ENCODE data around the gene SH3RF3. TPM values are rescaled to one million over a fixed set of nuclear protein-coding genes. Genes with fewer than 3 reads are reported as not detected.

The SH3RF3 gene
- total RNA-seq, 1 experiment from 2014 or later: 1.0 TPM

- Mint-ChIP-seq H3K27ac (no peak overlapping the region), H3K27me3 (ENCODE audit: low read depth) (no peaks in the 10 kb centered on the region), H3K4me3 (no peak overlapping the region), H3K36me3 (no peaks in the 10 kb centered on the region; the same call in 1 of the 2 replicates), H3K9me3 (peaks cover 21% of the 10 kb centered on the region), H3K4me1 (peaks cover 17% of the 10 kb centered on the region)
- POLR2A ChIA-PET: no interaction called here
- no peak for TF ChIP-seq NR1H2 (CRISPR knock-in tag; IDR thresholded peaks at IDR 0.05)
- no peak for TF ChIP-seq NFYB (CRISPR knock-in tag; conservative IDR thresholded peaks at IDR 0.05; ENCODE audit: low read depth)
- TF ChIP-seq TEAD1 (CRISPR knock-in tag; IDR thresholded peaks at IDR 0.05): no peak
- TF ChIP-seq, protein P1, sequence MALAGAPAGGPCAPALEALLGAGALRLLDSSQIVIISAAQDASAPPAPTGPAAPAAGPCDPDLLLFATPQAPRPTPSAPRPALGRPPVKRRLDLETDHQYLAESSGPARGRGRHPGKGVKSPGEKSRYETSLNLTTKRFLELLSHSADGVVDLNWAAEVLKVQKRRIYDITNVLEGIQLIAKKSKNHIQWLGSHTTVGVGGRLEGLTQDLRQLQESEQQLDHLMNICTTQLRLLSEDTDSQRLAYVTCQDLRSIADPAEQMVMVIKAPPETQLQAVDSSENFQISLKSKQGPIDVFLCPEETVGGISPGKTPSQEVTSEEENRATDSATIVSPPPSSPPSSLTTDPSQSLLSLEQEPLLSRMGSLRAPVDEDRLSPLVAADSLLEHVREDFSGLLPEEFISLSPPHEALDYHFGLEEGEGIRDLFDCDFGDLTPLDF (CRISPR knock-in tag; IDR thresholded peaks at IDR 0.05): no peak
- TF ChIP-seq CREM (CRISPR knock-in tag; IDR thresholded peaks at IDR 0.05): no peak
- TF ChIP-seq NFE2L1 (CRISPR knock-in tag; IDR thresholded peaks at IDR 0.05): no peak
- TF ChIP-seq AR (CRISPR knock-in tag; IDR thresholded peaks at IDR 0.05): no peak
- TF ChIP-seq, protein P2, sequence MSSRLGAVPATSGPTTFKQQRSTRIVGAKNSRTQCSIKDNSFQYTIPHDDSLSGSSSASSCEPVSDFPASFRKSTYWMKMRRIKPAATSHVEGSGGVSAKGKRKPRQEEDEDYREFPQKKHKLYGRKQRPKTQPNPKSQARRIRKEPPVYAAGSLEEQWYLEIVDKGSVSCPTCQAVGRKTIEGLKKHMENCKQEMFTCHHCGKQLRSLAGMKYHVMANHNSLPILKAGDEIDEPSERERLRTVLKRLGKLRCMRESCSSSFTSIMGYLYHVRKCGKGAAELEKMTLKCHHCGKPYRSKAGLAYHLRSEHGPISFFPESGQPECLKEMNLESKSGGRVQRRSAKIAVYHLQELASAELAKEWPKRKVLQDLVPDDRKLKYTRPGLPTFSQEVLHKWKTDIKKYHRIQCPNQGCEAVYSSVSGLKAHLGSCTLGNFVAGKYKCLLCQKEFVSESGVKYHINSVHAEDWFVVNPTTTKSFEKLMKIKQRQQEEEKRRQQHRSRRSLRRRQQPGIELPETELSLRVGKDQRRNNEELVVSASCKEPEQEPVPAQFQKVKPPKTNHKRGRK (CRISPR knock-in tag; IDR thresholded peaks at IDR 0.05; ENCODE audit: borderline replicate concordance): no peak
- TF ChIP-seq, protein P3, sequence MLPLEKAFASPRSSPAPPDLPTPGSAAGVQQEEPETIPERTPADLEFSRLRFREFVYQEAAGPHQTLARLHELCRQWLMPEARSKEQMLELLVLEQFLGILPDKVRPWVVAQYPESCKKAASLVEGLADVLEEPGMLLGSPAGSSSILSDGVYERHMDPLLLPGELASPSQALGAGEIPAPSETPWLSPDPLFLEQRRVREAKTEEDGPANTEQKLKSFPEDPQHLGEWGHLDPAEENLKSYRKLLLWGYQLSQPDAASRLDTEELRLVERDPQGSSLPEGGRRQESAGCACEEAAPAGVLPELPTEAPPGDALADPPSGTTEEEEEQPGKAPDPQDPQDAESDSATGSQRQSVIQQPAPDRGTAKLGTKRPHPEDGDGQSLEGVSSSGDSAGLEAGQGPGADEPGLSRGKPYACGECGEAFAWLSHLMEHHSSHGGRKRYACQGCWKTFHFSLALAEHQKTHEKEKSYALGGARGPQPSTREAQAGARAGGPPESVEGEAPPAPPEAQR (CRISPR knock-in tag; IDR thresholded peaks at IDR 0.05): no peak
- TF ChIP-seq JAZF1 (CRISPR knock-in tag; IDR thresholded peaks at IDR 0.05): no peak
- DNase-seq (ENCODE audit: low spot score) (no peak), ATAC-seq (no peak)
- CTCF ChIA-PET: no interaction called here
Observed at GRCh38 chr2:109336296-109336695, 207.3 kb downstream of the SH3RF3 start.

GRCh38 chr2:109337221-109337620 is 208.2 kb downstream of the SH3RF3 start:
- no peak overlapping the region; the same call in 1 of the 2 replicates for H3K27ac Mint-ChIP-seq
- DNase-seq (ENCODE audit: low spot score) (no peak), ATAC-seq (no peak)
- no peaks in the 10 kb centered on the region for H3K27me3 Mint-ChIP-seq (ENCODE audit: low read depth)
- H3K9me3 Mint-ChIP-seq: peaks cover 21% of the 10 kb centered on the region
- H3K4me3 Mint-ChIP-seq: no peak overlapping the region
- ChIA-PET POLR2A (no interaction called here), CTCF (no interaction called here)
- peaks cover 10% of the 10 kb centered on the region for H3K4me1 Mint-ChIP-seq
- H3K36me3 Mint-ChIP-seq: no peaks in the 10 kb centered on the region; the same call in 1 of the 2 replicates
- TF ChIP-seq, protein P4, sequence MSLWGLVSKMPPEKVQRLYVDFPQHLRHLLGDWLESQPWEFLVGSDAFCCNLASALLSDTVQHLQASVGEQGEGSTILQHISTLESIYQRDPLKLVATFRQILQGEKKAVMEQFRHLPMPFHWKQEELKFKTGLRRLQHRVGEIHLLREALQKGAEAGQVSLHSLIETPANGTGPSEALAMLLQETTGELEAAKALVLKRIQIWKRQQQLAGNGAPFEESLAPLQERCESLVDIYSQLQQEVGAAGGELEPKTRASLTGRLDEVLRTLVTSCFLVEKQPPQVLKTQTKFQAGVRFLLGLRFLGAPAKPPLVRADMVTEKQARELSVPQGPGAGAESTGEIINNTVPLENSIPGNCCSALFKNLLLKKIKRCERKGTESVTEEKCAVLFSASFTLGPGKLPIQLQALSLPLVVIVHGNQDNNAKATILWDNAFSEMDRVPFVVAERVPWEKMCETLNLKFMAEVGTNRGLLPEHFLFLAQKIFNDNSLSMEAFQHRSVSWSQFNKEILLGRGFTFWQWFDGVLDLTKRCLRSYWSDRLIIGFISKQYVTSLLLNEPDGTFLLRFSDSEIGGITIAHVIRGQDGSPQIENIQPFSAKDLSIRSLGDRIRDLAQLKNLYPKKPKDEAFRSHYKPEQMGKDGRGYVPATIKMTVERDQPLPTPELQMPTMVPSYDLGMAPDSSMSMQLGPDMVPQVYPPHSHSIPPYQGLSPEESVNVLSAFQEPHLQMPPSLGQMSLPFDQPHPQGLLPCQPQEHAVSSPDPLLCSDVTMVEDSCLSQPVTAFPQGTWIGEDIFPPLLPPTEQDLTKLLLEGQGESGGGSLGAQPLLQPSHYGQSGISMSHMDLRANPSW (CRISPR knock-in tag; conservative IDR thresholded peaks at IDR 0.05; ENCODE audit: low read depth): no peak
- TF ChIP-seq ARID4B (CRISPR knock-in tag; IDR thresholded peaks at IDR 0.05; ENCODE audit: borderline replicate concordance) (no peak), ATF1 (CRISPR knock-in tag; IDR thresholded peaks at IDR 0.05) (no peak), ELF4 (CRISPR knock-in tag; IDR thresholded peaks at IDR 0.05; ENCODE audit: low read depth) (no peak), RELA (CRISPR knock-in tag; IDR thresholded peaks at IDR 0.05; ENCODE audit: borderline replicate concordance) (no peak)
- TF ChIP-seq, protein P5, sequence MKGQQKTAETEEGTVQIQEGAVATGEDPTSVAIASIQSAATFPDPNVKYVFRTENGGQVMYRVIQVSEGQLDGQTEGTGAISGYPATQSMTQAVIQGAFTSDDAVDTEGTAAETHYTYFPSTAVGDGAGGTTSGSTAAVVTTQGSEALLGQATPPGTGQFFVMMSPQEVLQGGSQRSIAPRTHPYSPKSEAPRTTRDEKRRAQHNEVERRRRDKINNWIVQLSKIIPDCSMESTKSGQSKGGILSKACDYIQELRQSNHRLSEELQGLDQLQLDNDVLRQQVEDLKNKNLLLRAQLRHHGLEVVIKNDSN (CRISPR knock-in tag; IDR thresholded peaks at IDR 0.05): no peak
- TF ChIP-seq, protein P6, sequence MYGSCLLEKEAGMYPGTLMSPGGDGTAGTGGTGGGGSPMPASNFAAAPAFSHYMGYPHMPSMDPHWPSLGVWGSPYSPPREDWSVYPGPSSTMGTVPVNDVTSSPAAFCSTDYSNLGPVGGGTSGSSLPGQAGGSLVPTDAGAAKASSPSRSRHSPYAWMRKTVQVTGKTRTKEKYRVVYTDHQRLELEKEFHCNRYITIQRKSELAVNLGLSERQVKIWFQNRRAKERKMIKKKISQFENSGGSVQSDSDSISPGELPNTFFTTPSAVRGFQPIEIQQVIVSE (CRISPR knock-in tag; IDR thresholded peaks at IDR 0.05; ENCODE audit: borderline replicate concordance): no peak
- TF ChIP-seq, protein P7, sequence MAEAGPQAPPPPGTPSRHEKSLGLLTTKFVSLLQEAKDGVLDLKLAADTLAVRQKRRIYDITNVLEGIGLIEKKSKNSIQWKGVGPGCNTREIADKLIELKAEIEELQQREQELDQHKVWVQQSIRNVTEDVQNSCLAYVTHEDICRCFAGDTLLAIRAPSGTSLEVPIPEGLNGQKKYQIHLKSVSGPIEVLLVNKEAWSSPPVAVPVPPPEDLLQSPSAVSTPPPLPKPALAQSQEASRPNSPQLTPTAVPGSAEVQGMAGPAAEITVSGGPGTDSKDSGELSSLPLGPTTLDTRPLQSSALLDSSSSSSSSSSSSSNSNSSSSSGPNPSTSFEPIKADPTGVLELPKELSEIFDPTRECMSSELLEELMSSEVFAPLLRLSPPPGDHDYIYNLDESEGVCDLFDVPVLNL (CRISPR knock-in tag; IDR thresholded peaks at IDR 0.05; ENCODE audit: borderline replicate concordance, low read depth): no peak

All from WTC11 (cell line).